DOHH2 (cell line): Measurements from ENCODE around the gene CFAP119.

ENCODE experiments used
- H3F3A ChIP-seq: fragments of 200-600 bp; sonication (generic), shearing (Covaris generic); 2 replicates; pipeline ENCODE4 v1.6.0; 2016; ENCODE audit warnings: antibody characterized with exemption, mild to moderate bottlenecking; ENCODE audit not compliant: control insufficient read depth, insufficient read depth
- H3K27ac ChIP-seq: fragments of 200-600 bp; sonication (generic); 2 replicates; pipeline ENCODE4 v1.5.1; 2014; ENCODE audit warnings: low read depth, mild to moderate bottlenecking, low read length, moderate library complexity
- H3K27me3 ChIP-seq: fragments of 200-600 bp; sonication (generic); 2 replicates; pipeline ENCODE4 v1.6.1; 2014; ENCODE audit warnings: mild to moderate bottlenecking, low read length, mixed read lengths; ENCODE audit not compliant: control insufficient read depth
- H3K36me3 ChIP-seq: fragments of 200-600 bp; sonication (generic); 2 replicates; pipeline ENCODE4 v1.6.1; 2014; ENCODE audit warnings: mild to moderate bottlenecking, low read length, moderate library complexity, mixed read lengths; ENCODE audit not compliant: control insufficient read depth
- H3K4me1 ChIP-seq: fragments of 200-600 bp; sonication (generic); 2 replicates; pipeline ENCODE4 v1.6.1; 2014; ENCODE audit warnings: mild to moderate bottlenecking, low read length, mixed read lengths; ENCODE audit not compliant: control insufficient read depth
- H3K4me2 ChIP-seq: fragments of 200-600 bp; sonication (generic); 2 replicates; pipeline ENCODE4 v1.6.0; 2014; ENCODE audit warnings: mild to moderate bottlenecking, low read length, moderate library complexity
- H3K4me3 ChIP-seq: fragments of 200-600 bp; sonication (generic); 2 replicates; pipeline ENCODE4 v1.5.1; 2014; ENCODE audit warnings: mild to moderate bottlenecking, low read length, mixed read lengths
- H3K79me2 ChIP-seq: fragments of 200-600 bp; sonication (generic); 2 replicates; pipeline ENCODE4 v1.6.1; 2014; ENCODE audit warnings: mild to moderate bottlenecking, low read length, mixed read lengths; ENCODE audit not compliant: control insufficient read depth
- H3K9me2 ChIP-seq: fragments of 200-600 bp; sonication (generic); replicated peaks from 2 replicates; pipeline ENCODE4 v1.6.1; 2014; ENCODE audit warnings: mild to moderate bottlenecking, low read length, mixed read lengths; ENCODE audit not compliant: control insufficient read depth
- H3K9me3 ChIP-seq: fragments of 200-600 bp; sonication (generic); 2 replicates; pipeline ENCODE4 v1.6.1; 2014; ENCODE audit warnings: antibody characterized with exemption, low read length, mixed read lengths; ENCODE audit not compliant: control insufficient read depth, insufficient read depth
- H4K20me1 ChIP-seq: fragments of 200-600 bp; sonication (generic); 2 replicates; pipeline ENCODE4 v1.6.0; 2014; ENCODE audit warnings: low read depth, mild to moderate bottlenecking, antibody characterized with exemption, low read length, moderate library complexity; ENCODE audit not compliant: control insufficient read depth, insufficient read depth
- CTCF ChIP-seq: fragments of 200-600 bp; sonication (generic); IDR thresholded peaks from one replicate; pipeline ENCODE4 v1.5.1; 2014; ENCODE audit warnings: antibody characterized with exemption, mild to moderate bottlenecking, low read depth, low read length; ENCODE audit not compliant: poor library complexity, severe bottlenecking
- EZH2phosphoT487 ChIP-seq: fragments of 200-600 bp; sonication (generic); IDR thresholded peaks from 2 replicates; pipeline ENCODE4 v1.6.1; 2017; ENCODE audit warnings: borderline replicate concordance, mild to moderate bottlenecking, antibody characterized with exemption, low read length, moderate library complexity, mixed read lengths

Gene CFAP119

GRCh38 chr16:30728899-30729672, 32.8 kb downstream of the CFAP119 start:
- H3K36me3 ChIP-seq, result peaks cover 92% of the 10 kb centered on the region
- H4K20me1 ChIP-seq, result no peaks in the 10 kb centered on the region
- no peak for TF ChIP-seq EZH2phosphoT487
- TF ChIP-seq CTCF, result no peak

GRCh38 chr16:30728321-30728720, 33.5 kb downstream of the CFAP119 start:
- peaks cover 92% of the 10 kb centered on the region for H3K36me3 ChIP-seq
- H3K27me3 ChIP-seq, result no peaks in the 10 kb centered on the region
- no peak overlapping the region for H3K27ac ChIP-seq
- H3K4me3 ChIP-seq, result no peak overlapping the region
- H3K9me2 ChIP-seq, result no peaks in the 10 kb centered on the region
- H3F3A ChIP-seq, result 0 out of 2 replicates have a peak, but pooled peaks cover 2% of the 10 kb centered on the region
- no peaks in the 10 kb centered on the region for H3K9me3 ChIP-seq
- H4K20me1 ChIP-seq, result no peaks in the 10 kb centered on the region
- no peaks in the 10 kb centered on the region for H3K4me1 ChIP-seq
- H3K79me2 ChIP-seq, result peaks cover 37% of the 10 kb centered on the region
- H3K4me2 ChIP-seq, result no peak overlapping the region
- no peak for TF ChIP-seq EZH2phosphoT487
- no peak for TF ChIP-seq CTCF

More at GRCh38 chr16:30728899-30729672, 32.8 kb downstream of the CFAP119 start:
- no peaks in the 10 kb centered on the region for H3K27me3 ChIP-seq
- H3K4me1 ChIP-seq, result no peaks in the 10 kb centered on the region
- H3K27ac ChIP-seq, result no peak overlapping the region
- 0 out of 2 replicates have a peak, but pooled peaks cover 2% of the 10 kb centered on the region for H3F3A ChIP-seq
- no peak overlapping the region for H3K4me2 ChIP-seq
- H3K9me2 ChIP-seq, result no peaks in the 10 kb centered on the region
- H3K79me2 ChIP-seq, result peaks cover 32% of the 10 kb centered on the region
- H3K4me3 ChIP-seq, result no peak overlapping the region
- no peaks in the 10 kb centered on the region for H3K9me3 ChIP-seq

GRCh38 chr16:30725418-30725792, 36.5 kb downstream of the CFAP119 start:
- H3K9me2 ChIP-seq, result no peaks in the 10 kb centered on the region
- H3K27ac ChIP-seq, result no peak overlapping the region
- H3K27me3 ChIP-seq, result no peaks in the 10 kb centered on the region
- H3K36me3 ChIP-seq, result peaks cover 94% of the 10 kb centered on the region
- H4K20me1 ChIP-seq, result no peaks in the 10 kb centered on the region
- no peak overlapping the region for H3K4me2 ChIP-seq
- TF ChIP-seq EZH2phosphoT487, result no peak
- TF ChIP-seq CTCF, result no peak
- 0 out of 2 replicates have a peak, but pooled peaks cover 2% of the 10 kb centered on the region for H3F3A ChIP-seq
- no peak overlapping the region for H3K4me3 ChIP-seq
- no peaks in the 10 kb centered on the region for H3K9me3 ChIP-seq
- H3K79me2 ChIP-seq, result peaks cover 42% of the 10 kb centered on the region
- no peaks in the 10 kb centered on the region for H3K4me1 ChIP-seq
